Activated CD4-positive, CD25-positive, alpha-beta regulatory T cell (primary cell): ENCODE measurements around the gene PIP5K1A.
"Not testable (repeated sequence)": the region's sequence is repeated elsewhere in the genome, so short reads cannot be mapped to it uniquely, and the experiment has no call there.

Experiments
- DNase-seq, 4 experiments: peaks; one replicate each; lab custom pipeline; 2025; lab: John Stamatoyannopoulos, UW

Gene PIP5K1A

GRCh38 chr1:151254217-151255213 lies 56.2 kb downstream of the PIP5K1A start, which contains the start of gene PSMD4:
TSS of gene PSMD4 (plus strand) at chr1:151254734. CDS start at chr1:151254783, 49 bp downstream.
- peak; percentile 70 to 83 (median 82) for DNase-seq

- no peak for DNase-seq
These were observed 57.0 kb downstream of the PIP5K1A start for GRCh38 chr1:151255381-151255780.

GRCh38 chr1:151259351-151259750 lies 61.0 kb downstream of the PIP5K1A start:
- DNase-seq: no peak

- no peak for DNase-seq
These were observed 67.3 kb downstream of the PIP5K1A start for GRCh38 chr1:151265446-151266236.

- no peak for DNase-seq
These were observed 68.0 kb downstream of the PIP5K1A start for GRCh38 chr1:151266315-151266714.

- no peak for DNase-seq
These were observed 68.5 kb downstream of the PIP5K1A start for GRCh38 chr1:151266821-151267220.

- DNase-seq: no peak
These were observed 69.4 kb downstream of the PIP5K1A start for GRCh38 chr1:151267760-151268159.

- DNase-seq: no peak
These were observed 75.6 kb downstream of the PIP5K1A start for GRCh38 chr1:151273924-151274466.

- DNase-seq: not testable (repeated sequence)
These were observed 77.0 kb downstream of the PIP5K1A start for GRCh38 chr1:151275341-151275740.

- DNase-seq: no peak
These were observed 78.9 kb downstream of the PIP5K1A start for GRCh38 chr1:151277249-151277648.

- peak; percentile 80 to 95 (median 88) for DNase-seq
These were observed 83.0 kb downstream of the PIP5K1A start for GRCh38 chr1:151281225-151281968.

GRCh38 chr1:151281969-151282882 lies 83.9 kb downstream of the PIP5K1A start, which contains the start of gene ZNF687:
TSS of gene ZNF687 (plus strand) at chr1:151282299. CDS start at chr1:151286292, 3,993 bp downstream.
- peak; percentile 96 to 97 (median 96) for DNase-seq

- DNase-seq: no peak
These were observed 84.8 kb downstream of the PIP5K1A start for GRCh38 chr1:151282883-151283725.

- no peak for DNase-seq
These were observed 85.7 kb downstream of the PIP5K1A start for GRCh38 chr1:151284013-151284577.

- no peak for DNase-seq
These were observed 88.4 kb downstream of the PIP5K1A start for GRCh38 chr1:151286619-151287340.

- DNase-seq: no peak
These were observed 89.0 kb downstream of the PIP5K1A start for GRCh38 chr1:151287341-151287699.

GRCh38 chr1:151287767-151288500 lies 89.6 kb downstream of the PIP5K1A start:
- DNase-seq: no peak

- DNase-seq: no peak
These were observed 90.2 kb downstream of the PIP5K1A start for GRCh38 chr1:151288502-151288901.
